HG03521 (cell line): Measurements from ENCODE around the gene GPR173.
A peak's percentile ranks its signal among the peaks of the same experiment; 100 is the strongest.

ENCODE experiments used
- ATAC-seq: cut with Tn5 transposase; IDR thresholded peaks from one replicate; pipeline ENCODE4 v1.9.1; 2021; ENCODE audit warnings: mild to moderate bottlenecking, moderate library complexity; ENCODE audit not compliant: unreplicated experiment

Gene GPR173

GRCh38 chrX:53065104-53065503 is 16.5 kb downstream of the GPR173 start:
- ATAC-seq = no peak

DNA sequence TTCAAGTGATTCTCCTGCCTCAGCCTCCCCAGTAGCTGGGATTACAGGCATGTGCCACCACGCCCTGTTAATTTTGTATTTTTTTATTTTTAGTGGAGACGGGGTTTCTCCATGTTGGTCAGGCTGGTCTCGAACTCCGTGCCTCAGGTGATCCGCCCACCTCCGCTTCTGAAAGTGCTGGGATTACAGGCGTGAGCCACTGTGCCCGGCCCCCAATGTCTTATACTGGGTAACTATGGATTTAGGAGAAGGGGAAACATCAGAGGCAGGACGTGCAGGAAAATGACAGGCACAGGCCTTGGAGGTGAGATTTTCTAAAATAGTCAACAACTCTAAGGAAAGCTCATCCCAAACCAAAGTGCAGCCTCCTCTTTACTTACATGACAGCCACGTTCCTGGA is 22.5 kb downstream of the GPR173 start:
- no peak for ATAC-seq

DNA sequence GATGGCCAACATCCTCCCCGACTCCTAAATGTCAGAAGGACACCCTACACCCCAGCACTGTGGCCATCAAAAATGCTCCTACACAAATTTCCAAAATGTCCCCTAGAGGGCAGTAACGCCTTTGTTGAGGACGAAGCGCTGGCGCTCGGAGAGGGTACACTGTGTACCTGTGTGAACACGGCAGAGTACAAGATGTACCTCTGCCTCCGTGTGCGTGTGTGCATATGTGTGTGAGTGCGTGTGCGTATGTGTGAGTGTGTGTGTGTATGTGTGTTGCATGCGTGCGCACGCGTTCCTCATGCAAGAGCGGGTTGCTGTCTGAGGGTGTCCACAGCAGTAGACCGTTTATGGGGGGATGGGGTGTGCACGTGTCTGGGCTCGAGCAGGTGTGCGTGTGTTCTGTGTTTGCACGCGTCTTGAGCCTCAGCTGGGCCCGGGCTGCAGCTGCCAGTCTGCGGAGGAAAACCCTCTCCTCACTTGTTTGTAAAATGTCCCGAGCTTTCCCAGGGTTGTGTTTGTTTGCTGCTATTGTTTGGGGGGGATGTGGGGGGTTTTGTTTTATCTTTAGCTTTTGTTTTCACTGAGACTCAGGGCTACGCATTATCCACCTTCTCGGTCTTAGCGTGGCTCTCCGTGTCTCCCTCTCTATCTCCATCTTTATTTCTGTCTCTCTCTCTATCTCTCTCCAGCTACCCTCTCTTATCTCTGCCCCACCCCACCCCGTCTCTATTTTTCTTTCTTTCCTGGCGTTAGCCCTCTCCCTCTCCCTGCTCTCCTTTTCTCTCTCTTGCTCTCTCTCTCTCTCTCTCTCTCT is 23.2 kb downstream of the GPR173 start:
- peak; percentile 81 for ATAC-seq

DNA sequence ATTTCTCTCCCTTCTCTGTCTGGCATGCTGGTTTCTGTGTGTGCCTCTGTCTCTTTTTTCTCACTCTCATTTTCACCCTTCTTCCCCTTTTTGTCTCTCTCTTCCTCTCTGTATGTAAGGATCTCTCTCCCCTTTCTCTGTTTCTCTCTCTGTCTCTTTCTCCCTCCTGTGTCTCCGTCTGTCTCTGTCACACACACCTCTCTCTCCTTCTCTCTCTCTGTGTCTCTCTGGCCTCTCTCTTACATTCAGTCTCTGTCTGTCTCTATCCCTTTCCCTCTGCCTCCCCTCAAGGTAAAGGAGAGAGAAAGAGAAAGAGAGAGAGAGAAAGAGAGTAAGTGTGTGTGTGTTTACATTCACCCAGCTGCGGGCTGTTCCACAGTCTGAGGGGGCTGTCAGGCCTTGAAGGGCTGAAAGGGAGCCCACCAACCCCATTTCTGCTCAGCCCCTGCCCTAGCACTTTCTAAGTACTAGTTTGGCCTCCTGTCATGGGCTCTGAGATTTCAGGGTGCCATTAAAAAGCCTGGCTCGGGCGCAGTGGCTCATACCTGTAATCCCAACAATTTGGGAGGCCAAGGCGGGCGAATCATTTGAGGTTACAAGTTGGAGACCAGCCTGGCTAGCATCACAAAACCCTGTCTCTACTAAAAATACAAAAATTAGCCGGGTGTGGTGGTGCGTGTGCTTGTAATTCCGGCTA is 24.0 kb downstream of the GPR173 start:
- ATAC-seq = no peak

- no peak for ATAC-seq
Observed at GRCh38 chrX:53073115-53073586, 24.6 kb downstream of the GPR173 start.

DNA sequence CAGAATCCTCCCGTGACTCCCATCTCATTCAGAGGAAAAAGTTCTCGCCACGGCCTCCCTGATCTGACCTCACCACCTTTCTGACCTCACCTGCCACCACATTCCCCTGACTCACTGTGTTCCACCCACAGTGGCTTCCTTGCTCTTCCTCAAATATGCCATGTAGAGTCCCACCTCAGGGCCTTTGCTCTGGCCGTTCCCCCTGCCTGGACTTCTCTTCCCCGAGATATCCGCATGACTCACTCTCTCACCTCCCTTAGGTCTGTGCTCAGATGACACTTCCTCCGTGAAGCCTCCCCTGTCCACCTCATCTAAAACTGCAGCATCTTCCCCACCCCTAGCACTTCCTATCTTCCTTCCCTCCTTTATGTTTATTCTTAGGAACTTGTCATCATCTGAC is 26.4 kb downstream of the GPR173 start:
- ATAC-seq = no peak

- ATAC-seq = no peak
Observed at GRCh38 chrX:53076671-53077070, 28.1 kb downstream of the GPR173 start.

- no peak for ATAC-seq
Observed at GRCh38 chrX:53077207-53078197, 28.9 kb downstream of the GPR173 start.

DNA sequence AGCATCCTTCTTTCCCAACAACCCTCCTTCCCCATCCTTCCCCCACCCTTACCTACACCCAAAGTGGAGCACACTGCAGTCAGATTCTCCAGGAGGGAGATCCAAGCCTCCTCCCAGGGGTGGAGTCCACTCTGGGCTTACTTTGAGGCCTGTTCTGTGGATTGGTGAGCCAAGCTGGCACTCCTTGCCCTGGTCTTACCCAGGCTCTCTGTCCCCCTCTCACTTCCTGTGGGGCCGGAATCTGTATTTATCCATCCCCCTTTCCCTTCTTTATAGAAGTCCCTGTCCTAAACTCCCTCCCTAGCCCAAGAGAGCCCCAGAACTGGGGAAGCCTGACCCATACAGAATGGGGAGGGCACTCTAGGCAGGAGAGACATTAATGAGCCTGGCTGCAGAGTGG is 30.4 kb downstream of the GPR173 start:
- ATAC-seq = no peak

- ATAC-seq = no peak
Observed at GRCh38 chrX:53080628-53081580, 32.3 kb downstream of the GPR173 start.

DNA sequence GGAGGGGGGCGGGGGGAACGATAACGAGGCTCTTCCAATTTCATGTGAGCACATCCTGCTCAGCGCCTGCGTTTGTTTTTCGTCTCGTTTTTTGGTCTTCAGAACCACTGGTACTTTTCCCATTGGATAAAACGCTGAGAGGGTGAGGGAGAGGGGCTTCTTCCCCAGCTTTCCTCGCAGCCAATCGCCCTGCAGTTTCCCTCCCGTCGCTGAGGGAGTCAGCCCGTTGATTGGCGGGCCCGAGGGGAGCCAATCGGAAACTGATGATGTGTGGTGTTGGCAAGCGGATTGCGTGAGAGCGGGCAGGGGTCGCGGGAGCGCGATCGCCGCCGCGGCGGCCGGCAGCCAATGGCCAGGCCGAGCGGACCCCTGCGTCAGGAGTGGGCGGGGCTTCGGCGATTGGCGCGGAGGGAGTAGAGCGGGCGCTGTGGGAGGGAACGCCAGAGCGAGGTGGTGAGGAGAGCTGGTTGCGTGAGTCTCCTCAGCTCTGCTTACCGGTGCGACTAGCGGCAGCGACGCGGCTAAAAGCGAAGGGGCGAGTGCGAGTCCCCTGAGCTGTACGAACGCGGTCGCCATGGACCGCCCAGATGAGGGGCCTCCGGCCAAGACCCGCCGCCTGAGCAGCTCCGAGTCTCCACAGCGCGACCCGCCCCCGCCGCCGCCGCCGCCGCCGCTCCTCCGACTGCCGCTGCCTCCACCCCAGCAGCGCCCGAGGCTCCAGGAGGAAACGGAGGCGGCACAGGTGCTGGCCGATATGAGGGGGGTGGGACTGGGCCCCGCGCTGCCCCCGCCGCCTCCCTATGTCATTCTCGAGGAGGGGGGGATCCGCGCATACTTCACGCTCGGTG is 33.6 kb downstream of the GPR173 start, which contains the start of gene TSPYL2:
TSS of gene TSPYL2 (plus strand) at position 443 of the 848 bp plus-strand sequence. CDS start at position 575, 132 bp downstream.
- peak; percentile 95 for ATAC-seq

- no peak for ATAC-seq
Observed at GRCh38 chrX:53082773-53083616, 34.4 kb downstream of the GPR173 start.

GRCh38 chrX:53084043-53084570 is 35.5 kb downstream of the GPR173 start:
- no peak for ATAC-seq

DNA sequence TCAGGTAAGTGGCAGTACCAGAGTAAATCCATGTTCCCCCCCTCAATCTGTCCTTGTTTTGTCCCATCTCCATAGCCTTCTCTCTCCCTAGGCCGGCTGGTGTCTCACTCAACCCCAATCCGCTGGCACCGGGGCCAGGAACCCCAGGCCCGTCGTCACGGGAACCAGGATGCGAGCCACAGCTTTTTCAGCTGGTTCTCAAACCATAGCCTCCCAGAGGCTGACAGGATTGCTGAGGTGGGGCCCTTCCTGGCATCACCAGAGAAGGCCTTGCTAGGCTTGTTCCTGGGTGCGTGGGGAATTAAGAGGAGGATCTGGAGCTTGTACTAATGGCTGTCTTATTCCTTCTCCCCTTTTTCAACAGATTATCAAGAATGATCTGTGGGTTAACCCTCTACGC is 36.3 kb downstream of the GPR173 start:
- ATAC-seq = no peak

GRCh38 chrX:53085661-53086229 is 37.2 kb downstream of the GPR173 start:
- no peak for ATAC-seq

- no peak for ATAC-seq
Observed at GRCh38 chrX:53086464-53086863, 37.9 kb downstream of the GPR173 start.

GRCh38 chrX:53087388-53087831 is 38.8 kb downstream of the GPR173 start:
- no peak for ATAC-seq
